ENCODE measurements around the gene TSSK6.
"Not testable (repeated sequence)": the region's sequence is repeated elsewhere in the genome, so short reads cannot be mapped to it uniquely, and the experiment has no call there.

The TSSK6 gene

GRCh38 chr19:19486343-19487076, 28.8 kb downstream of the TSSK6 start:
- no peak for DNase-seq

DNA sequence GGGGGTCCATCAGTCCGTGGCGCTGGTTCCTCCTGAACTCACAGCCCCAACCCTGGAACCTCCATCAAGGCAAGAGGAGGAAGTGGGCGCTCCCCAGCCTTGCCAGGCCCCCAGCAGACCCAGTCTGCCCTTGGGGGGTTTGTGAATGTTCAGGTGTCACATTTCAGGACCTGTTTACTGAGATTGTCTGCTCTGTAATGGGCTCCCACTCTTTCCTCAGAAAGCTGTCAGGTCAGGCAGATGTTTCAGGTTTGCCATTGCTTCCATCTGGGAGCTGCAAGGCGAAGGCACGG, 29.4 kb downstream of the TSSK6 start:
- DNase-seq: no peak

GRCh38 chr19:19485161-19485997, 30.0 kb downstream of the TSSK6 start:
- no peak for DNase-seq

- DNase-seq: no peak
Observed at GRCh38 chr19:19482809-19483596, 32.3 kb downstream of the TSSK6 start.

DNA sequence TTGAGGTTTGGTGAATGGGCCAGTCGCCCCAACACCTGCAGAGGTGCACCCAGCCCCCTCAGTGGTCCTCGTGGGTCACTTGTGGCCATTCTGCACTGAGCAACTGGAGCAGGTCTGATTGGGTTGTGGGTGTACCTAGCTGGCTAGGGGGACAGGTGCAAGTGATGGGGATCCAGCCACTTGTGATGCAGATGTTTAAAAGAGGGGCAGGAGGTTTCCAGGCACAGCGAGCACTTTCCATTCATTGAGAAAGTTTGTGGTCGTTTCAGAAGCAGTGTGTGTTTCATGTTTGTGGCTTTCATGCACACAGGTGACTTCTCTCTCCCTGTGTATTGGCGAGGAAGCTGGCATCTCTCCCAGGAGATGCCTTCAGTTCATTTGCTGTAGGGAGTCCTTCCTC, 34.7 kb downstream of the TSSK6 start:
- peak; percentile 43 for DNase-seq

DNA sequence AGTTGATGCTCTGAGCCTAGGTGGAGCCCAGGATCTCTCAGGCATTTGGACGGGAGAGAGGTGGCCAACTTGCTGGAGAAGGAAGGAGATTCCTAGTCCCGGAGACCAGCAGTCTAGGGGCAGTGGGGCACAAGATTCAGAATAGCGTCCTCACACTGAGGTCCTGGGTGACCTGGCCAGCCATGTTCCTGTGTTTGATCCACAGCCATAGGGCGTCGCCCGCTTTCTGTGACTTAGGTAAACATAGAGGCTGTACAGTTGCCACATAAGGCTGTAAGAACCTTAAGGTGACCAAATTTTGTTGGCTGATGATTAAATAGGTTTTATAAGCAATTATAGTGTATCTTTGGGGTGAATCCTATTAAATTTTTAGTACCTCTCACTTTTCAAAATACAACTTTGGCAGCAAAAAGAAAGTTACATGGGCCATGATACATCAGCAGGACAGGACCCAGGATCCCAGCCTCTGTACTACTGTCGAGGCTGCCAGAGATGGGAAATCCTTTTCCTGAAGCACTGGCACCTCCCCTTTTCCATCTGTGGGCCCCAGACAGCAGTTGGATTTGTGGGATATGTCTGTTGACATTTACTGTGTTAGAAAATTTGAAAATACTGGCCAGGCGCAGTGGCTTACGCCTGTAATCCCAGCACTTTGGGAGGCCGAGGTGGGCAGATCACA, 37.5 kb downstream of the TSSK6 start:
- no peak for DNase-seq

GRCh38 chr19:19475849-19476828, 39.2 kb downstream of the TSSK6 start:
- no peak for DNase-seq

DNA sequence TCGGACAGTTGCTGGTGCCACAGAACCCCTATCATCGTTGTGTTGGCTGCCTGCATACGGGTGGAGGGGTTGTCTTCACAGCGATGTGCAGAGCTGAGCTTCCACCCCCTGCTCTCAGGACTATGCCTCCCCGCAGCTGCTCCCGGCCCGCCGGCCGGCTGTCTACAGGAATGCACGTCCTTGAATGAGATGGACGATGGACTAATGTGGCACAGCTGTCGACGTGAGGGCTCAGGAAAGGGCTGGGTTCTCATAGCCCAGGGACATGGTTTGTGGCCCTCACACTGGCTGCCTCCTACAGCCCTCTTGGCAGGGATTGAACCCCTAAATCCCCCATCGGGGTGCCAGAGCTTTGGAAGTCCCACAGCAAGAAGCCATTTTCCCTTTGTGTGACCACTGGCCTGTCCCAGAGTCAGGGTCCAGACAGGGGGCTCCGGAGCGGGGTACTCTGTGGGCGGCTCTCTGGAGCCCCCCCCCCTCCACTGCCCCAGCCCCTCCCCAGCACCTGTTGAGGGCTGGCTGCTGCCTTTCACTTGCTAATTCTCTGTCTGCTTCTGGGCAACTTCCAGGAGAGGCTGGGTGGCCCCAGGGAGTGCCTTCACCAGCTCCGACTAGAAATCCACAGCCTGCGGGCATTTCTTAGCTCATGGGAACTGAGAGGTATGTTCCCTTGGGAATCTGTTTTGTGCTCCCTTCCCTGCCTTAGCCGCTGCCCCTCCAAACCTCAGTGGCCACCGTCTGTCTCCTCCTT, 40.2 kb downstream of the TSSK6 start:
- no peak for DNase-seq

DNA sequence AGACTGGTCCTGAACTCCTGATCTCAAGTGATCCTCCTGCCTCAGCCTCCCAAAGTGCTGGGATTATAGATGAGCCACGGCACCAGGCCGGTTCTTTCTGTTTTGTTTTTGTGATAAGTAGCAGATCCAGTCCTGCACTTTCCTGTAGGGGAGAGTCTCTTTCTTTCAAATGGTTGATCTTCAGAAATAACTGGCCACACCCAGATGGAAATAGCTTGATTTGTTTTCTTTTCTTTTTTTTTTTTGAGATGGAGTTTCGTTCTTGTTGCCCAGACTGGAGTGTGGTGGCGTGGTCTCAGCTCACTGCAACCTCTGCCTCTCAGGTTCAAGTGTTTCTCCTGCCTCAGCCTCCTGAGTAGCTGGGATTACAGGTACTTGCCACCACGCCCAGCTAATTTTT, 43.2 kb downstream of the TSSK6 start:
- DNase-seq: not testable (repeated sequence)

DNA sequence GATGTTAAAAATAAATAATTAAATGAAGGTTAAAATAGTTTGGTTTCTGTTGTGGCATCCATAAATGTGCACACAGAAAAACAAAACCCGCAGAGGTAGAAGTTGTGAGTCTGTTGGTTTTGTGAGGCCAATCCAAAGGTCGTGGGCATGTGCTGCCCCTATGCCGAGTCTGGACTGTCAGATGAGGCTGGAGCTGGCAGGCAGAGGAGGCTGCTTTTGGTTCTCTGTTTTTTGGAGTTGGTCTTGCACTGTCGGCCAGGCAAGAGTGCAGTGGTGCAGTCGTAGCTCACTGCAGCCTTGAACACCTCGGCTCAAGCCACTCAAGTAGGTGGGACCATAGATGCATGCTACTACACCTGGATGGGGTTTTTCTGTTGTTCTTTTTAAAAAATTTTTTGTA, 43.7 kb downstream of the TSSK6 start:
- DNase-seq: no peak

DNA sequence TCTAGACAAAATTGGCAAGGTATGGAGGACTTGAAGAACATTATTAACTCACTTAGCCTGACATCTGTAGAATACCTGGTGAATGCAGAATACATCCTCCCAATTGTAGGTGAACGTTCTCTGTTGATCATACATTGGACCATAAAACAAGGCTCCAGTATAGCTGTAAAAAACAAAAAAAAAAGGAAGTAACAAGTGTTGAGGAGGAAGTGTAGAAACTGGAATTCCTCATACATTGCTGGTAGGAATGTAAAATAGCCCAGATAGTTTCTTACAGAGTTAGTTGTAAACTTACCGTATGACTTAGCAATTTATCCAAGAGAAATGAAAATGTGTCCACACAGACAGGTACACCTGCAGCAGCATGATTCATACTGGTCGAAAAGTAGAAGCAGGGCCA, 44.8 kb downstream of the TSSK6 start:
- no peak for DNase-seq

- no peak for DNase-seq
Observed at GRCh38 chr19:19468424-19469050, 46.8 kb downstream of the TSSK6 start.

- no peak for DNase-seq
Observed at GRCh38 chr19:19466201-19466600, 49.1 kb downstream of the TSSK6 start.

DNA sequence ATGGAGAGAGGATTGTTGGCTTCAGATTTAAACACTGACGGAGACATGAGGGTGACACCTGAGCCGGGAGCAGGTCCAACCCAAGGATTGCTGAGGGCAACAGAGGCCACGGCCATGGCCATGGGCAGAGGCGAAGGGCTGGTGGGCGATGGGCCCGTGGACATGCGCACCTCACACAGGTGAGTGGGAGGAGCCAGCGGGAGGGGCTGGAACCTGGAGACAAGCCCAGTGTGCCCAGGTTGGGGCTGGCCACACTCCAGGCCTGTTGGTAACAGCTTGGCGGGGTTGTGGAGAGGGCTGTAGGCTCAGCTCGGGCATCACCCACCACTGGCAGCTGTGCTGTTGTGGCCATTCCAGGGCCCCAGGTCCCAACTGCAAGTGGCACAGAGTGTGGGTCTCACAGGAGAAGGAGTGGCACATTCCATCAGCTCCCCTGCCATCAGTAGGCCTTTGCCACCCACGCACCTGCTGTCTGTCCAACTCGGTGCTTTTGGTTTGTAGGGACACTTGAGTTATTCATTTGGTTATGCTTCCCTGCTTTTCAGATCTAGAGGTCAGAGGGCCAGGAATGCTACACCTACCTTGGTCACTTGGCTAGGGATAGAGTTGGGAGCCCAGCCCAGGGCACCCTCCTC, 49.8 kb downstream of the TSSK6 start:
- no peak for DNase-seq

DNA sequence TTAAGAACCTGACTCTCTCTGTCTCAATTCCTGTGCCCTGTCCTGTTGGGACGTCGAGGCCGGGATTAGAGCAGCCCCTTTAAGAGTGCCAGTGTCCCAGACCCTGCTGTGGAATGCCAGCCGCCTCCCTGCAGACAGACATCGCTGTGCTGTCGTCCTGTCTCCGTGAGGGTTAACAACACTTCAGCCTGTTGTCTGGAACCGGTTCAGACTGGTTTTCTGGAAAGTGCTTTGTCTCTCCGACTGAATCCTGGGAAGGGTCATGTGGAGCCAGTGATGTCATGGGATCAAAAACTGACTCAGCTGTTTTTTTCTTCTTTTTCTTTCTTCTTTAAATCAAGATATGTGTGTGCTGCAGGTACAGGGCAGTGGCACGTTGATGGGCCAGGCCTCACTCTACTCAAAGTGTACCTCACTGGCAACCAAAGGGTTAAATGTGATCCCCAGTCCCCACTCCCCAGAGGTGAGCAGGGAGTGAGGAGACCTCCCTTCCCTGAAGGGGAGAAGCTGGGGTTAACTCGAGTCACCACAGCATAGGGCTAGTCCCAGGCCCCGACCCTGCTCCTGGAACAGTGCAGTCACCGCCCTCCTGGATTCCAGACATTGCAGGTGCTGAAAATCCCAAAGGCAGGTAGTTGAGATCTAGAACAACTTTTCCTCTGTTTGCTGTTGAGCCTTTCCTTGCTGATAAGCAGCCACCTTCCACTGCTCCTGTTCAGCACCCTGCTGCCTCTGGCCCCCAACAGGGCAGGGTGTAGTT, 50.8 kb downstream of the TSSK6 start:
- no peak for DNase-seq

All from activated CD4-positive, alpha-beta T cell treated with anti-CD3 and anti-CD28 coated beads for 48 hours (primary cell).